Parathyroid adenoma (tissue), 2 donors: ENCODE data around the gene PPARD.

Source experiments
- H2AFZ ChIP-seq: fragments of 300-600 bp; sonication (generic); one replicate; pipeline ENCODE4 v1.7.0; 2017; ENCODE audit warnings: antibody characterized with exemption, mild to moderate bottlenecking
- H3K27ac ChIP-seq: fragments of 300-600 bp; sonication (generic); one replicate; pipeline ENCODE4 v1.7.0; 2017
- H3K27me3 ChIP-seq: fragments of 300-600 bp; sonication (generic); one replicate; pipeline ENCODE4 v1.7.0; 2017; ENCODE audit warnings: low read length; ENCODE audit not compliant: control insufficient read depth, insufficient read depth
- H3K36me3 ChIP-seq: fragments of 300-600 bp; sonication (generic); one replicate; pipeline ENCODE4 v1.7.0; 2017; ENCODE audit warnings: low read length; ENCODE audit not compliant: control insufficient read depth, insufficient read depth
- H3K4me1 ChIP-seq: fragments of 300-600 bp; sonication (generic); one replicate; pipeline ENCODE4 v1.7.0; 2017; ENCODE audit warnings: control low read depth
- H3K4me2 ChIP-seq: fragments of 300-600 bp; sonication (generic); one replicate; pipeline ENCODE4 v1.7.0; 2017; ENCODE audit warnings: low read length
- H3K4me3 ChIP-seq: fragments of 300-600 bp; sonication (generic); one replicate; pipeline ENCODE4 v1.7.0; 2017; ENCODE audit warnings: low read depth, low read length
- H3K79me2 ChIP-seq: fragments of 300-600 bp; sonication (generic); one replicate; pipeline ENCODE4 v1.7.0; 2017; ENCODE audit warnings: control low read depth
- H3K9ac ChIP-seq: fragments of 300-600 bp; sonication (generic); one replicate; pipeline ENCODE4 v1.7.0; 2017; ENCODE audit warnings: mild to moderate bottlenecking
- H3K9me3 ChIP-seq: fragments of 300-600 bp; sonication (generic); one replicate; pipeline ENCODE4 v1.7.0; 2017; ENCODE audit warnings: low read length; ENCODE audit not compliant: control insufficient read depth
- TF ChIP-seq, protein P1 (sequence below): fragments of 300-600 bp; sonication (generic); IDR thresholded peaks from one replicate; pipeline ENCODE4 v1.7.0; 2017; ENCODE audit warnings: antibody characterized with exemption, mild to moderate bottlenecking
- donor health status: primary hyperparathyroidism.

The PPARD gene

DNA sequence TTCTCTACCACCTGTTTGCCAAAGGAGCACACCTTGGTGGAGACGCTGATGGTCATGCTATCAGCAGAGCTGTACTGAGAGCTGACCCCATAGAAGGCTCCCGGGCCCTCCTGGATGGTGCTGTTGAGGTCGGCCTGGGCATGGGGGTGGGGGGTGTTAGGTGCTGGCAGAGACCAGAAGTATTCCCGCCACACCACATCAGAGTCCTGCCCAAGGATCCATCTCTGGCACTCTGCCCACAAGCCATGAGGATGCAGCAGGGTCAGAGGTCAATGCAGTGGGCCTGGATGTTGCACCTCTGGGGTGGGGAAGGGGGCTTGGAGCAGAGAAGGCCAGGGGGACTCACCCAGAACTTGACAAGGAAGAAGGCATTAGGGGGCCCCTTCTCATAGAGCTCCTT lies 133.2 kb downstream of the PPARD start:
- Histone ChIP-seq H3K4me3 (no peak overlapping the region), H3K27ac (no peak overlapping the region), H3K36me3 (no peaks in the 10 kb centered on the region), H3K9me3 (no peaks in the 10 kb centered on the region), H3K4me2 (no peak overlapping the region), H3K79me2 (no peaks in the 10 kb centered on the region), H3K27me3 (no peaks in the 10 kb centered on the region), H2AFZ (no peak overlapping the region), H3K4me1 (no peaks in the 10 kb centered on the region), H3K9ac (no peak overlapping the region)
- TF ChIP-seq, protein P1, sequence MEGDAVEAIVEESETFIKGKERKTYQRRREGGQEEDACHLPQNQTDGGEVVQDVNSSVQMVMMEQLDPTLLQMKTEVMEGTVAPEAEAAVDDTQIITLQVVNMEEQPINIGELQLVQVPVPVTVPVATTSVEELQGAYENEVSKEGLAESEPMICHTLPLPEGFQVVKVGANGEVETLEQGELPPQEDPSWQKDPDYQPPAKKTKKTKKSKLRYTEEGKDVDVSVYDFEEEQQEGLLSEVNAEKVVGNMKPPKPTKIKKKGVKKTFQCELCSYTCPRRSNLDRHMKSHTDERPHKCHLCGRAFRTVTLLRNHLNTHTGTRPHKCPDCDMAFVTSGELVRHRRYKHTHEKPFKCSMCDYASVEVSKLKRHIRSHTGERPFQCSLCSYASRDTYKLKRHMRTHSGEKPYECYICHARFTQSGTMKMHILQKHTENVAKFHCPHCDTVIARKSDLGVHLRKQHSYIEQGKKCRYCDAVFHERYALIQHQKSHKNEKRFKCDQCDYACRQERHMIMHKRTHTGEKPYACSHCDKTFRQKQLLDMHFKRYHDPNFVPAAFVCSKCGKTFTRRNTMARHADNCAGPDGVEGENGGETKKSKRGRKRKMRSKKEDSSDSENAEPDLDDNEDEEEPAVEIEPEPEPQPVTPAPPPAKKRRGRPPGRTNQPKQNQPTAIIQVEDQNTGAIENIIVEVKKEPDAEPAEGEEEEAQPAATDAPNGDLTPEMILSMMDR: no peak

DNA sequence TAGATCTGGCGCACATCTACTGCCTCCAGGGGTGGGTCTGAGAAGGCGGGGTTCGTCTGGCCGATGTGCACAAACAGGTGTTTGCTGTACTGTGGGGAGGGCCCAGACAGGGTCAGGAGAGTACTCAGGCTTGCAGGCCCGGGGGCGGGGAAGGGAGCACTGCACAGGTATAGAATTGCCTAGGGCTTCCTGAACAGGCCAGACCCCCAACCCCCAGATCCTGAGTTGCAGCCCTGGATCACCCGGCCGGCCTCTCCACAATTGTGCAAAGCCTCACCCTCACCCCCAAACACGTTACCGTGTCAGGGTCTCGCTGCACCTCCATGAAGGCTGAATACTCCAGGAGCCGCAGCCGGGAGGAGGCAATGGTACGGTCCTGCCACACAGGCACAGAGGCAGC lies 133.6 kb downstream of the PPARD start:
- Histone ChIP-seq H2AFZ (no peak overlapping the region), H3K27me3 (no peaks in the 10 kb centered on the region), H3K9ac (no peak overlapping the region), H3K79me2 (no peaks in the 10 kb centered on the region), H3K4me2 (no peak overlapping the region), H3K4me1 (no peaks in the 10 kb centered on the region), H3K27ac (no peak overlapping the region), H3K36me3 (no peaks in the 10 kb centered on the region), H3K4me3 (no peak overlapping the region), H3K9me3 (no peaks in the 10 kb centered on the region)
- TF ChIP-seq, protein P1: no peak

DNA sequence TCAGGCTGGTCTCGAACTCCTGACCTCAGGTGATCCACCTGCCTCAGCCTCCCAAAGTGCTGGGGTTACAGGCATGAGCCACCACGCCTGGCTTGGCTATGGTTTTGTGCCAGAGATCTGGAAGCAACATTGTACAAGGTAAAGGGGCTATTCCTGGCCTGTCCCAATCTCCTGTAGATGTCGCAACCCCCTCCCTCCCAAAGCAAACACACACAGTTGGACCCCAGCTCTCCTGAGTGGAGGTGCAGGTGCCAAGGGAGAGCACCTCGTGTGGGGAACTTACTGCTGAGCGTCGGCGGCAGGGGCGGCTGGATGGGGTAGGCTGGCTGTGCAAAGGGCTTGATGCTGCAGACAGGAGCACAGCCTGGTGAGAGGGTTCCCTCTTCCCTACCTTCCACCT lies 134.7 kb downstream of the PPARD start:
- H3K79me2 ChIP-seq: no peaks in the 10 kb centered on the region
- no peak overlapping the region for H3K9ac ChIP-seq
- no peak overlapping the region for H3K4me2 ChIP-seq
- no peak overlapping the region for H2AFZ ChIP-seq
- no peaks in the 10 kb centered on the region for H3K9me3 ChIP-seq
- no peaks in the 10 kb centered on the region for H3K27me3 ChIP-seq
- H3K36me3 ChIP-seq: no peaks in the 10 kb centered on the region
- H3K4me3 ChIP-seq: no peak overlapping the region
- no peak overlapping the region for H3K27ac ChIP-seq
- TF ChIP-seq, protein P1: no peak
- H3K4me1 ChIP-seq: no peaks in the 10 kb centered on the region
